Measurements from ENCODE around the gene SAMD4B.

The SAMD4B gene

DNA sequence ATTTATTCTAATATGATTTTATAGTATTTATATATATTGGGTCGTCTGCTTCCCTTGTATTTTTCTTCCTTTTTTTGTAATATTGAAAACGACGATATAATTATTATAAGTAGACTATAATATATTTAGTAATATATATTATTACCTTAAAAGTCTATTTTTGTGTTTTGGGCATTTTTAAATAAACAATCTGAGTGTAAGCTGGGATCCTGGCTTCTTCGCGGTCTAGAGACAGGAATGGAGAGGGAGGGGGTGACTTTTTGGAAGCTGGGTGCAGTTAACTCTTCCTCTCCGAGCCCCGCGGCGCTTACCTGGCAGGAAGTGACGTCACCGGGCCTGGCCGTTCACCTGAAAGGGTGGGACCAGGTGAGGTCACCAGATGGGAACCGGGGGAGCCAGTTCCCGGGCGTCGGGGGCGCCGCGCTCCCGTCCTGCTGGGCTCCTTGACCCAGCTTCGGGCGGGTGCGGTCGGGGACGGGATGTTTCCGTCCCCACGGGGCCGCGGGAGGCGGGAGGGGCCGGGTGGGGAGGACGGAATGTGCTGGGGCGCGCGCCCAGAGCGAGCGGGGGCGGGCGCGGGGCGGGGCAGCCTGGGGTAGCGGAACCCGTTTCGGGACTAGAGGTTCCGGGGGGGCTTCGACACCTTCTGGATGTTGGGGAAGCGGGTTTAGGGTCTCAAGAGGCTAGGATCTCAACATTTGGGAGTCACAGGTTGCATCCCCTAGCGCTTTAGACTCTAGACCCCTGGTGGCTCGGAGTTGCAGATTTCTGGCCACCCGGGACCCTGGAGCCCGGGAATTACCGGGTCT lies 67.2 kb downstream of the SAMD4B start:
- no peak for DNase-seq (ENCODE audit: low read depth, low spot score)

DNA sequence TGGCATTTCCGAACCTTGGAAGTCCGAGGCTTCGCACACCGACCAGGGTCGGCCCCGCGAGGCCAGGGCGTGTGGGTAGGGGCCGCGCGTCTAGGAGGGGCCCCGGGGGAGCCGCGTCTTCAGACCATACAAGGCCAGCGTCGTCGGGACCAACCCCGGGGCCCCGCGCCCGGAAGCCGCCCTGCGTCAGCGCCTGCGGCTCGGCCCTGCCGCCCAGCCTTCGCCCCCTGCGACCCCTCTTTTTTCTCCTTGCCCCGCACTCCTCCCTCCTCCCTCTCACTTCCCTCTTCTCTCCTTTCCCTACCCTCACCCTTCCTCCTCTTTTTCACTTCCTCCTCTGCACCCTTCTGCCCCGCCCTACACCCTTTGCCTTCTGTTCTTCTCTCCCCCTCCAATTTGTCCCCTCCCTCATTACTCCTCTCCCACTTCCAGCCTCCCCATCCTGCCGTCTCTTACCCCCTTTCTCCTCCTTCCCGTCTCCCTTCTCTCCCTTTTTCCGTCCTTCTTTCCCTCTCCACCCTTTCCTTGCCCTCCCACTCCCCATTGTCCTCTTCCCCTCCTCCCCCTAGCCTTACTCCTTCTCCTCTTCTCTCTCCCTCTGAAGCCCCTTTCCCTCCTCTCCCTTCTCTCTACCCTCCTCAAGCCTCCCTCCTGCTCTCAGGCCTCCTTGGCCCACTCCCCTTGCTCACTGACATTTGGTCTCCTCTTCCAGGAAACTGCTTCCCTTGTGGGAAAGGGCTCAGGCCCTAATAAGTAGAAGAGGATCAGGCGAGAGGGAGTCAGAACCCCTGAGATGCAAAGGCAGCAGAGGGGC lies 68.0 kb downstream of the SAMD4B start:
- no peak for DNase-seq (ENCODE audit: low read depth, low spot score)

DNA sequence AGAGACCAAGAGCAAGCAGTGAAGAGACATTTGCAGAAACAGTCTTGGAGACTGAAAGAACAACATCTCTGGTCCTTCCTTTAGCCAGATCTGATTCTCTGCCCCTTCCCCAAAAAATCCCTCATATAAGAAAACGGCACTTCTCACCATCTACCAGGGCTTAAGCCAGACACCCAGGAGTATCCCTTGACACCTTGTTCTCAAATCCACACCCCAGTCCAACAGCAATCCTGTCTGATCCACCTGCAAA lies 68.5 kb downstream of the SAMD4B start:
- no peak for DNase-seq (ENCODE audit: low read depth, low spot score)

DNA sequence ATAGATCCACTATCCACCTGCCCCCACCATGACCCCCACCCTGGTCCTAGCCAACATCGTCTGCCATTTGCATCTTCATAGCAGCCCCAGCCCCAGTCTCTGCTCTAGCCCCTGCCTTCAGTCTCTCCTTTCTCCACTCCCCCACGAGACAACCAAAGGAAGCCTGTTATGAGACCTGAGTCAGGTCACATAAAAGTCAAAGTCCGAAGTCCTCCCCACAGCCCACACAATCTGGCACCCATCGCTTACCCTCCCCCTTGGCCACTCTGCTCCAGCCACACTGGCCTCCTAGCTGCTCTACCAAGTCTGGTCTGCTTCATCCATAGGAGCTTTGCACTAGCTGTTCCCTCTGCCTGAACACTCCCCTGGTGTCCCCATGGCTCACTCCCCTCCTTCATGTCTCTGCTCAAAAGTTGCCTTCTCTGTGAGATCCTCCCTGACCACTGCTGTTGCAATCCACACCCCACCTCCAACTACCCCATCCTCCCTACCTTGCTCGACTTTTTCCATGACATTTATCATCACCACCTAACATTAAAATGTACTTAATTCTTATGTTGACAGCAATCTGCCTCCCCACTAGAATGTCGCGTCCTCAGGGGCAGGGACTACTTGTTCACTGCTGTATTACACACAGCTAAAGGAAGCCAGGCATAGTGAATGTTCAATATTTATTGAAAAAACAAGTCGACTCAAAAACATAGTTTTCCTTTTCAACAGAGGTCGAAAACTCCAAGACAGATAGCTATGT lies 69.0 kb downstream of the SAMD4B start:
- DNase-seq (ENCODE audit: low read depth, low spot score): no peak

DNA sequence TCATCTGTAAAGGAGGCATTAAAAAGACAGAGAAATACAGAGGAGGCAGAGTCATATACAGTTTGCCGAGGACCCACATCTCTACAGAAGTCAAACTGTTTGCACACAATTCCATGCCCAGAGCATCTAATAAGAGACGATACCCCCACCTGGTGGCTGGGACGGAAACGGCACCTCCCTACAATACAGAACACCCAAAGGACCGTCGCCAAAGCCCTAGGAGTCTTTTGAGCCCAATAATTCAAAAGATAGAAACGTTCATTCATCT lies 69.5 kb downstream of the SAMD4B start:
- DNase-seq (ENCODE audit: low read depth, low spot score): peak; percentile 88

DNA sequence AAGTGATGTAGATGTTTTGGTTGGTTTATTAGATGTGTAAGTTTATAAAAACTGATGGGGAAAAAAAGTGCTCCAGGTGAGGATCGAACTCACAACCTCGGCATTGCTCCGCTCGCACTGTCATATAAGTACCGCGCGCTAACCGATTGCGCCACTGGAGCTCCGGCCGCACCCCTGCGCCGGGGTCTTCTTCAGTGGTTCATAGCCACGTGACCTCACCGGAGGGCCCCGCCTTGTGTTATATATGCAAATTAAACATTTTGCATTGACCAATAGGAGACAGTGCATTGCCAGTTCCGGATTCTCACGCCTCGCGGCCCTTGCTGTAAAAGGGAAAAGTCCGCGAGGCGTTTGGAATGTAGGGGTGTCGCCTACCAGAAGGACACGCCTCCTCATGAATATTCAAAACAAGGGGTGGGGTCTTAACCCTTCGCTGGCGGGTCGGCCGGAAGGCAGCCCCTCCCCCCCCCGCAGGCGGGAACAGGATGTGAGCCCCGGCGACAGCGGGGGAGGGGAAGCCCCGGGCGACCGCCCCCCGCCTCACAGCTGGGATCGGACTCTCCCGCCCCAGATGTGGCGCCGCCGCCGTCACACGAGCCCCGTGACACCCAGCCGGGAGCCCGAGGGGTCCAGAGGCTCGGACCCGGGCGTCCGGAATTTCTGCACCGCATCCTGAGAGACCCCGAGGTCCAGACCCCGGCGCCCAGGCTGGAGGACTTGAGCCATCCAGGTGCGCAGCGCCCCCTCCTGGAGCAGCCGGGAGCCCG lies 70.1 kb downstream of the SAMD4B start, which contains the start of gene PLEKHG2:
TSS of gene PLEKHG2 (plus strand) at position 570 of the 767 bp plus-strand sequence. CDS start 1,418 bp downstream, outside the sequence.
- DNase-seq (ENCODE audit: low read depth, low spot score): peak; percentile 99

DNA sequence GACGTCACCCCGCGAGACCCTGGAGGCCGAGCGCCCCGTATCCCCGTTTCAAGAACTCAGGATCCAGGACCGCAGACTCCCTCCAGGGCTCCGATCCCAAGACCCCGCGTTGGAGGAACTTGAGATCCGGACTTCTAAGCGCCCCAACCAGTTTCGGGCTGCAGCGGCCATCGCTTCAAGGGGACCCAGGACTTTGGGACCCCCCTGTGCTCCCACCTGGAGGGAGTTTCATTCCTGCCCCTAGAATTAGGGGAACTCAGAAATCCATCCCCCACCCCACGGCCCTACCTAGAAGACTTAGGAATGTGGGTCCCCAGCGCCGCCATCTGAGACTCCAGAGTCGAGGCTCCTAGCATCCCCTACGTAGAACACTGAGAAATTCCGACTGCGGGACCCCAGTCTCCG lies 70.6 kb downstream of the SAMD4B start:
- no peak for DNase-seq (ENCODE audit: low read depth, low spot score)

DNA sequence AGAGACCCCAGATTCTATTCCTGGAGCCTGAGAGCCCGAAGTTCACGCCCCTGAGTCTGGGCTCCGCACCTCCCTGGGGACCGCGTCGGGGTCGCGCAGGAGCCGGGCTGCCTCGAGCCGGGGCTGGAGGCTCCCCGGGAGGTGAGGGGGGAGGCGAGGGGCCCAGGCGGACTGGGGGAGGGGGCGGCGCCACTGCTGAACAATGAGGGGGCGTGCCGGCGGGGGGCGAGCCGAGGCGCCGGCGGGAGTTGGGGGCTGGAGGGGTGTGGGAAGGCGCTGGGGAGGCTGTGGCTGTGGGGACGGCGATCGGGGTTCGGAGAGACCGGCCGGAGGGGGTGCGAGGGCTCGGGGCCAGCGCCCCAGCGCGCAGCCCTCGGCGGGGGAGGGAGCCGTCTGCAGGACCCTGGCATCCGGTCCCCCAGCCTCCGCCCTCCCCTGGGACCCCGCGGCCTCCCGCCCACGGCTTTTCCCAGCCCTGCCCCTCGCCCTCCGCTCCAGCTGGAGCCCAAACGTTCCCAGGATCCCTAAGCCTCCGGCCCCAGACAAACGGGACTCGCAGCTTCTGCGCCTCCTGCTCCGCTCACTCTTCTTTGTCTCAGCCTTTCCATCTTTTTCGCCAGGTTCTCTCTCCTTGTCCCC lies 71.2 kb downstream of the SAMD4B start:
- no peak for DNase-seq (ENCODE audit: low read depth, low spot score)

DNA sequence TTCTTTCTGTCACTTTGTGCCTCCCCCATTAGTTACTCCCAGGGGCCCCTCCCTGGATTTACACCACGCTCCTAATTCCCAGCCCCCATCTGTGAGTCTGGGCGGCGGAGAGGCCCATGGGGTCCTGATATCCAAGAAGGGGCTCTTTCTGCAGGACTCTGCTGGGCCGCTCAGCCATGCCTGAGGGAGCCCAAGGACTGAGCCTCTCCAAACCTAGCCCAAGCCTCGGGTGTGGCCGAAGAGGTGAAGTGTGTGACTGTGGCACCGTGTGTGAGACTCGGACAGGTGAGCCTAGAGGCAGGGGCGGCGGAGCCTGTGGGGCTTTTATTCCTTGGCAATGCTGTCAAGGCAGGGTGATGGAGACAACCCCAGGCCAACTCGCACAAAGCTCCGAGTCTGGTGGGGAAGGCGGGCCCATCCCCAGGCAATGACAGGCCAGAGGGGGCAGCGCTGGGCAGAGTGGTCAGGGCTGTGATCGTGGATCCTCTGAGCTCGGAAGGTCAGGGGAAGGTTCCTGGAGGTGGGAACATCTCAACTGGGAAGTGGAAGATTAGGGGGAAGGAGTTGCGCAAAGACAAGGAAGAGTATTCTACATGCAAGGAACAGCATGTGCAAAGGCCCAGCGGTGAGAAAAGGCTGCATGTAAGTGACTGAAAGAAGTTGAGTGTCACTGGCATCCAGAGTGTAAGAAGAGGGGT lies 71.8 kb downstream of the SAMD4B start:
- no peak for DNase-seq (ENCODE audit: low read depth, low spot score)

DNA sequence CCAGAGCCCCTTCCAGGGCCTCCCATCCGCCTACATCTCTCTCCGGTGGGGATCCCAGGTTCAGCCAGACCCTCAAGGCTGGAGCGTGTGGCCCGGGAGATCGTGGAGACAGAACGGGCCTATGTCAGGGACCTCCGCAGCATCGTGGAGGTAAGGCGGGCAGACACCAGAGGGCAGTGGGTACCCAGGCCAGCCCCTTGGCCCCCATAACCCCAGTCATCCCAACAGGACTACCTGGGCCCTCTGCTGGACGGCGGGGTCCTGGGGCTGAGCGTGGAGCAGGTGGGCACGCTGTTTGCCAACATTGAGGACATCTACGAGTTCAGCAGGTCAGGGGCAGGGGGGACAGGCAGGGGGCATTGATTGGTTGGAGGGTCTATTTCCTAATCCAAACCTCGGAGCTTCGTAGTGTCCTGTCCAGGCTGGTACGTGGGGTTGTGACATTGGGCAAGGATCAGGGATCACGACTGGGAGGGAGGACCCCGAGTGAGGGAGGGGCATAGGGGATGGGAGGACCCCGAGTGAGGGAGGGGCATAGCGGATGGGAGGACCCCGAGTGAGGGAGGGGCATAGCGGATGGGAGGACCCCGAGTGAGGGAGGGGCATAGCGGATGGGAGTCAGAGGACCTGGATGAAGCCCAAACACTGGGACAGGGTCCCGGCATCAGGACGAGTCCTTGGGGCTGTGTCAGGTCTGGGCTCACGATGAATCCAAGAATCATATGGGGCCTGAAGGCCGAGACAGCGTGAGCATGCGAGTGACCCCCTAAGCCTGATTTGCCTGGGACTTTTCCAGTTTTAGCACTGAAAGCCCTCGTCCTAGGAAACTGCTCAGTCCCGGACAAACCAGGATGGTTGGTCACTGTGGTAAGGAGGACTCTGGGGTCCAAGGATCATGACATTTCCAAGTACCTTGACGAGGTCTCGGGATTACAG lies 73.2 kb downstream of the SAMD4B start:
- no peak for DNase-seq (ENCODE audit: low read depth, low spot score)

DNA sequence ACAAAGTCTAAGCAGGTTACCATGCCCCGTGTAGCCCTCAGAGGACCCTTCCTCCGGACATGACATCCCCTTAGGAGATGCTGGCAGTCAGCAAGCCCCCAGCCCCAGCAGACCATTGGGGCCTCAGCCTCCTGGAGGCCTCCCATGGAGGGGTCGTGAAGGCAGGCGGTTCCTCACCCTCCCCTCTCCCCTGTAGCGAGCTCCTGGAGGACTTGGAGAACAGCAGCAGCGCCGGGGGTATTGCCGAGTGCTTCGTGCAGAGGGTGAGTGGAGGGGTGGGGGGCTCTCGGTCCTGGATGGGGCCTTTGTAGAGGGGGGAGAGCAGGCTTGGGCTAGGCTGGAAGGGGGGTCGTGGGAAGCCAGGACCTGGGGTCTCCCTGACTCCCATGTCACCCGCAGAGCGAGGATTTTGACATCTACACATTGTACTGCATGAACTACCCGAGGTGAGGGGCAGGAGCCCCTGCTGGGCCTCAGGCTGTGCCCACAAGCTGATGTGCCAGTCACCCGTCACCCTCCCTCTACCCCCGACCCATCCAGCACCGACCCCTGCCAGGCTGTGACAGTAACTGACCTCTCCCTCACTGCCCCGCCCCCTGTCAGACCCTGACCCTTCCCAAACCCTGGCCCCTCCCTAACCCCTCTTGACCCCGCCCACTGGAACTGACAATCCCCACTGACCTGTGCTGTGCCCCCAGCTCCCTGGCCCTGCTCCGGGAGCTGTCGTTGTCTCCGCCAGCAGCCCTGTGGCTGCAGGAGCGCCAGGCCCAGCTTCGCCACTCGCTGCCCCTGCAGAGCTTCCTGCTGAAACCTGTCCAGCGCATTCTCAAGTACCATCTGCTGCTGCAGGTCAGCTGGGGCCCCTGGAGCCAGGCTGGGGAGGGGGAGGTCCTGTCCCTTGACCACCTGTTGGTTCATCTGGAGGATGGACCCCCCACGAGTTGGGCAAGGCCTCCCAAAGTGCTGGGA lies 74.2 kb downstream of the SAMD4B start:
- DNase-seq (ENCODE audit: low read depth, low spot score): no peak

DNA sequence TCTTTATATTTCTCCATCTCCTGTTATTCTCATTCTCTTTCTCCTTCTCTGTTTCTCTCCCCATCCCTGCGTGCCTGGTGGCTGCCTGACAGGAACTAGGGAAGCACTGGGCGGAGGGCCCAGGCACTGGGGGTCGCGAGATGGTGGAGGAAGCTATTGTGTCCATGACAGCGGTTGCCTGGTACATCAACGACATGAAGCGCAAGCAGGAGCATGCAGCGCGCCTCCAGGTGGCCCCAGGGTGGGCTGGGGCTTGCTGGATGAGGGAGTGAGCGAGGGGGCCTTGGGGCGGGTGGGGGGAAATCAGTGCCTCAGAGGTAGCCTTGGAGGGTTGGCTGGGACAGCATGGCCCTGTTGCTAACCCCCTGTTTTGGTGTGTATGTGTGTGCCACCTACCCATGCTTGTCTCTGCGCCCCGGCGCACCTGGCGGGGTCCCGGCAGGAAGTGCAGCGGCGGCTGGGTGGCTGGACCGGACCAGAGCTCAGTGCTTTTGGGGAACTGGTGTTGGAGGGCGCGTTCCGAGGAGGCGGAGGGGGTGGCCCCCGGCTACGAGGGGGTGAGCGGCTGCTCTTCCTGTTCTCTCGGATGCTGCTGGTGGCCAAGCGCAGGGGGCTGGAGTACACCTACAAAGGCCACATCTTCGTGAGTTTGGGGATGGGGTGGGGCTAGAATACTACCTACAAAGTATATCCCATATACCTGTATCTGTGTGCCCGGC lies 75.4 kb downstream of the SAMD4B start:
- DNase-seq (ENCODE audit: low read depth, low spot score): no peak

DNA sequence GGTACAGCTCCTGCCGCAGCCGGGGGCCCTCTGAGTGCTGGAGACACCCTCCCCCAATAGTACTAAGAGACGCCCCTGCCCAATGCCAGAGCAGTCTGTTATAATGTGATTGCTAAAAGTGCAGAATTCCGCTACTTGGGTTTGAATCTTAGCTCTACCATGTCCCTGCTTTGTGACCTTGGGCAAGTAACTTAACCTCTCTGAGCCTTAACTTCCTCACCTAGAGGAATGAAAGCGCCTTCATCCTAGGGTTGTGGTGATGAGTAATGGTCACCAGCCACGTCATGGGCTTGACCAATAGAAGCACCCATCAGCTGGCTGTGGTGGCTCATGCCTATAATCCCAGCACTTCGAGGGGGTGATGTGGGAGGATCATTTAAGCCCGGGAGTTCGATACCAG lies 76.8 kb downstream of the SAMD4B start:
- DNase-seq (ENCODE audit: low read depth, low spot score): no peak

DNA sequence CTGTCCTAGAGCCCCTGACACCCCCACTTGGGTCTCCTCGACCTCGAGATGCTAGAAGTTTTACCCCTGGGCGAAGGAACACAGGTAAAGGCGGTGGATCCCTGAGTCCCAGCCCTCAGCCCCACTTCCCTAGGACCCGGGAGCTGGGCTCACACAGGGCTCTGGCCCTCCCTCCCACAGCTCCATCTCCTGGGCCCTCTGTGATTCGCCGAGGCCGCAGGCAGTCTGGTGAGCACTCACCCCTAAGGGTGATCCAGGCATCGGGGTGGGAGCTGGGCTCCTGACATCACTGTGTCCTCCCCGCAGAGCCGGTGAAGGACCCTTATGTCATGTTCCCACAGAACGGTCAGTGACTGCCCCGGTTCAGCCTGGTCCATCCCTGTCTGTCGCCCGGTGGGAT lies 78.5 kb downstream of the SAMD4B start:
- no peak for DNase-seq (ENCODE audit: low read depth, low spot score)

DNA sequence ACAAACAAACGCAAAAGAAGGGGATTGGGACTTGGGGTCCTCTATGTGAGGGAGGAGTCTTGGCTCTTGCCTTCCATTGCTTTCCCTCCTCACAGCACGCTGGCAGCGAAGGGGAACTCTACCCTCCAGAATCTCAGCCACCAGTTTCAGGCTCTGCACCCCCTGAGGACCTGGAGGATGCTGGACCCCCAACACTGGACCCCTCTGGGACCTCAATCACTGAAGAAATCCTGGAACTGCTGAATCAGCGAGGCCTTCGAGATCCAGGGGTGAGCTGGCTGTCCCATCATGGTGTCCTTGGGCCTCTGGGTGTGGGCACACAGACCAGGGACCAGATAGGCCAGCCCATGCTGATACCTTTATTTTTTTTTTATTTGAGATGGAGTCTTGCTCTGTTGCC lies 79.8 kb downstream of the SAMD4B start:
- no peak for DNase-seq (ENCODE audit: low read depth, low spot score)

DNA sequence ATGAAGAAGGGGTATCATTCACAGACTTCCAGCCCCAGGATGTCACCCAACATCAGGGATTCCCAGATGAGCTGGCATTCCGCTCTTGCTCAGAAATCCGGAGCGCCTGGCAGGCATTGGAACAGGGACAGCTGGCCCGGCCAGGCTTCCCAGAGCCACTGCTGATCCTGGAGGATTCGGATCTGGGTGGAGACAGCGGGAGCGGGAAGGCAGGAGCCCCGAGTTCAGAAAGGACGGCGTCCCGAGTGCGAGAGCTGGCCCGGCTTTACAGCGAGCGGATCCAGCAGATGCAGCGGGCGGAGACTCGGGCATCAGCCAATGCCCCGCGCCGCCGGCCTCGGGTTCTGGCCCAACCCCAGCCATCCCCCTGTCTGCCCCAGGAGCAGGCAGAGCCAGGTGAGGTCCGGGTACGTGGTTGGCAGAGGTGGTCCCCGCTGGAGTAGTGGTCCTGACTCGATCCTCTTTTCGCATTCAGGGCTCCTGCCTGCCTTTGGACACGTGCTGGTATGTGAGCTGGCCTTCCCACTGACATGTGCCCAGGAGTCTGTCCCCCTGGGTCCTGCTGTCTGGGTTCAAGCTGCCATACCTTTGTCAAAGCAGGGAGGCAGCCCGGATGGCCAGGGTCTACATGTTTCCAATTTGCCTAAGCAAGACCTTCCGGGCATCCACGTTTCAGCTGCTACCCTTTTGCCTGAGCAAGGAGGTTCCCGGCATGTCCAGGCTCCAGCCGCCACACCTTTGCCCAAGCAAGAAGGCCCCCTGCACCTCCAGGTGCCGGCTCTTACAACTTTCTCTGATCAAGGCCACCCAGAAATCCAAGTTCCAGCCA lies 81.3 kb downstream of the SAMD4B start:
- DNase-seq (ENCODE audit: low read depth, low spot score): no peak

DNA sequence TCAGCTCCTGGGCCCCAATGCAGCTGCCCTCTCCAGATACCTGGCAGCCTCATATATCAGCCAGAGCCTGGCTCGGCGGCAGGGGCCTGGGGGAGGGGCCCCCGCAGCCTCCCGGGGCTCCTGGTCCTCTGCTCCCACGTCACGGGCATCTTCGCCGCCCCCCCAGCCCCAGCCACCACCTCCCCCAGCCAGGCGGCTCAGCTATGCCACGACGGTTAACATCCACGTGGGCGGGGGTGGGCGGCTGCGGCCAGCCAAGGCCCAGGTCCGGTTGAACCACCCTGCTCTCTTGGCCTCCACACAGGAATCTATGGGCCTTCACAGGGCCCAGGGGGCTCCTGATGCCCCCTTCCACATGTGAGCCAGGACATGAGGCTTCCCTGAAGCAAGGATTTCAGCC lies 82.7 kb downstream of the SAMD4B start:
- no peak for DNase-seq (ENCODE audit: low read depth, low spot score)
